Inflammatory macrophage (primary cell): ENCODE measurements around the gene TMEM236.

ENCODE experiments used
- DNase-seq, 2 donors: peaks; one replicate each; pipeline ENCODE4 v3.0.0-alpha.2; 2020 to 2022

Gene TMEM236

DNA sequence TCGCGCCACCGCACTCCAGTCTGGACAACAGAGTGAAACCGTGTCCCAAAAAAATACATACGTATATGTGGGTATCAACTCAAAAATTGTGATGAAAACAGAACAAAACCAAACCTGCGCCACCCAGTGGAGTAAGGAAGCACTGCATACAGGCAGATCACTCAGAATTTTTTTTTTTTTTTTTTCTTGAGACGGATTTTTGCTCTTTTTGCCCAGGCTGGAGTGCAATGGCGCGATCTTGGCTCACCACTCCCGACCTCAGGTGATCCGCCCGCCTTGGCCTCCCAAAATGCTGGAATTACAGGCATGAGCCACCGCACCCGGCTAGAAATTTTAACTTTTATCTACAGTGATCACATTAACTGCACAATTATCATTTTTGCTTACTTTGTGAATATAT is 9.1 kb upstream of the TMEM236 start:
- peak; percentile 66 to 81 for DNase-seq

GRCh38 chr10:17743437-17743836 is 8.6 kb upstream of the TMEM236 start:
- DNase-seq: peak in 1 of 2 donors; percentile 45

DNA sequence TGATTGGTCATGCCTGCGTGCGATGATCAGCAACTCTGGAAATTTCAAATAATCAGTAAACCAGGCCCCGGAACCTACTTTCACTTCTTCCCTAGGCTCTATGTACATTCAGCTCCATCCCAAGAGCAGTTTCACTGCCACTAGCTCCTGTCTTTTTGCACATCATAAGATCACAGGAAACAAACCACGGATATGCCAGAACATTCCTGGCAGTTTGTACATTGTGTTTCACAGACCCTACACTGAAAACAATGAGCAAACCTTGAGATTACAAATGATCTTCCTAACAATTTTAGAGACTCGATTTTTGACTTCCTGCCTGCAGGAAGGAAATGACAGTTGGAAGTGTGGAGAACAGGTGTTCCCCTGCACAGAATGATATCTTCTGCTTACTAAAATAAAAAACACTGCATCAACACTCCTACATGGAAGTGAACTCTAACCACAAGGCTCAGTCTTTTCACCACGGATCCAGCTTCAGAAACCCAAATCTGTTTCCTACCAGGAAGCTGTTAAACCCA is 7.6 kb upstream of the TMEM236 start:
- DNase-seq: peak; percentile 38

DNA sequence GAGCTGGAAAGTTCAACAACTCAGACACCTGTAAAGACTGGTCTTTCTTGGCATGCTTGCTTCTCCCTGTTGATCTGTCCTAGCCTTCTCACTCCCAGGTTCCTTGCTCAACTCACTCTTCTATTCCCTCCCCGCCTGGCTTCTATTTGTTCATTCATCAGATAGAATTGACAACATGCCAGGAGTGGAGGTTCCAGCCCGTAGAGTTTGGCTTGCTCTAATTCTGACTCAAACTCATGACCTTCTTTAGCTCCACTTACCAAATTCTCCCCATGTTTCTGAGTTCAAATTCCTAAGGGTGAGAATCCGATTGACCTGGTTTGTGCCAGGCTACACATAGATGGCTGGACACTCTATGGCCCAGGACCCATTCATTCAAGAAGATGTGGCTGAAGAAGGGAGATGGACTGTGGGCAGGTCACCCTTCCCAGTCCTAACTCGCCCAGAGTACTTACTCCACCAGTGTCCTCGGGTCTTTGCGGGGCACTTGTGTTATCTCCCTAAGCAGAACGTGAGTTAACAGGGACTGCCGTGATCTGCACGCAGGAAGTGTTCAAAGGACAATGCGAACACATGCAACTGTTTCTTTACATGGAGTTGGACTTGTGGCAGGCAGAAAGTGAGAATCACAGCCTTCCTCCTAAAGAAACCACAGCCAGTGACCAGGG is 4.0 kb upstream of the TMEM236 start:
- DNase-seq: no peak

DNA sequence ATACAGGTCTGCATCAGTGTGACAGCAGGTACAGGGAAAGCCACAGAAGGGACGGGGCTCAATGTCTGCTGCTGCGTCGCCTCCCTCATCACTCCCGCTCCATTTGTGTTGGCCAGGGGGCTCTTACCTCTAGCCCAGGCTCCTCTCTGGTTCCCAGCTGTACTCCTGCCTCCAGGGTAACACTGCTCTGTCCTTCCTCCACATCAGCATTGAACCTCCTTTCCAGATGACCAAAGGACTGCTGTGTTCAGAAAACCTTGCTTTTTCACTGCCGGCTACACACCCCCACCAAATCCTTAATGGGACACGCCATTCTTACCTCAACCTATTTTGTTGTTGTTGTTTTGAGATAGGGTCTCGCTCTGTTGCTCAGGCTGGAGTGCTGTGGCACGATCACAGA is 2.1 kb upstream of the TMEM236 start:
- DNase-seq: no peak

DNA sequence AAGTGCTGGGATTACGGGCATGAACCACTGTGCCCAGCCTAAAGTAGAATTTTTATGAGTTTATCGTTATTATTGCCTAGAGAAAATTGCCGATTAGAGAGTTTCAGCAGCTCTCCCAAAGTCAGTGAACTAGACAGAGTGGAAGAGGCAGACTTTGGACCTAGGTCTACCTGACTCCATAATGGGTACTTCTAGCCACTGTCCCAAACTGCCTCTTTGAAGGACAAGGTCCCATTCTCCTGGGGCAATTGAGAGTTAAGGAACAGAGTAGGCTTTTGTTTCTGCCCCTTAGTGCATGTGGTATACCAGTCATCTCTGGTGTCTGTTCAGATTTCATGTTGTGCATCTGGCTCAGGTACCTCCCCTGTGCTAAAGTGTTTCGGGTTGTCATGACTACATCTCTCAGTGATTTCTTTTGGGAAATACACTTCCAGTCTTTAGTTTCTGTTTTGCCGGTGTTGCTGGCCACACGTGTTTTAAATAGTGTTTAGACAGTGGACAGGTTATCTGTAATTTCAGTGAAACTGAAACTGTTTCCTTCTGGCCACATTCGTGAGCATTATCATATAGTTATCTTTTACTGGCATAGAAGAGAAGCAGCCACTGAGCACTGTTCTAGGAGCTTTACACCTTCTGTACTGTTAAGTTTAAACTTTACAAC is 4.7 kb downstream of the TMEM236 start:
- no peak for DNase-seq

DNA sequence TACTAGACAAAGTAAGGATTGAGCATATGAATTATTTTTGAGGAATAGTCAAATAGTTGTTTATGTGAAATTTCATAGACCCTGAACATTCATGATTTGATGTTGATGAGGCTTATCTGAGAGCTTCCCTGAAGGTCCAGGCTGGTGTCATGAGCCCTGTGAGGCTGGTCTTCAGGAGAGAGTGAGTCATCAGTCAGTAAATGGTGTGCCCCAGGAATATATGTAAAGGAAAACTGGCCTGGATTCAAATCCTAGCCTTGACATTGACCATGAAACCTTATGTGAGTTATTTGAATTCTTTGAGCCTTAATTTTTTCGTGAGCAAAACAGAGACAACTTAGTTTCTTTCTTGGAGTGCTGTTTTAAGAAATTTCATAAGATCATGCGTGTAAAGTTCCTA is 6.2 kb downstream of the TMEM236 start:
- no peak for DNase-seq

- no peak for DNase-seq
Observed at GRCh38 chr10:17758896-17759295, 6.9 kb downstream of the TMEM236 start.

- DNase-seq: peak; percentile 47 to 64
Observed at GRCh38 chr10:17764142-17764541, 12.1 kb downstream of the TMEM236 start.

GRCh38 chr10:17765602-17766001 is 13.6 kb downstream of the TMEM236 start:
- no peak for DNase-seq

DNA sequence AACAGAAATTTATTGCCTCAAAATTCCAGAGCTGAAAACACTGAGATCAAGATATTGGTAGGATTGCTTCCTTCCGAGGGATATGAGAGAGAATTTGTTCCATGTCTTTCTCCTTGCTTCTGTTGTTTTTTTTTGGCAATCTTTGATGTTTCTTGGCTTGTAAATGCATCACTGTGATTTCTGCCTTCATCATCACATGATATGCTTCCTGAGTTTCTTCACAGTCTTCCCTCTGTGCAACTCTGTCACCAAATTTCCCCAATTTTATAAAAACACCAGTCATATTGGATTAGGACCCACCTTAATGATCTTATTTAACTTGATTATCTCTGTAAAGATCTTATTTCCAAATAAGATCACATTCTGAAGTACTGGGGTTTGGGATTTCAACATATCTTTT is 14.7 kb downstream of the TMEM236 start:
- peak; percentile 48 to 58 for DNase-seq

DNA sequence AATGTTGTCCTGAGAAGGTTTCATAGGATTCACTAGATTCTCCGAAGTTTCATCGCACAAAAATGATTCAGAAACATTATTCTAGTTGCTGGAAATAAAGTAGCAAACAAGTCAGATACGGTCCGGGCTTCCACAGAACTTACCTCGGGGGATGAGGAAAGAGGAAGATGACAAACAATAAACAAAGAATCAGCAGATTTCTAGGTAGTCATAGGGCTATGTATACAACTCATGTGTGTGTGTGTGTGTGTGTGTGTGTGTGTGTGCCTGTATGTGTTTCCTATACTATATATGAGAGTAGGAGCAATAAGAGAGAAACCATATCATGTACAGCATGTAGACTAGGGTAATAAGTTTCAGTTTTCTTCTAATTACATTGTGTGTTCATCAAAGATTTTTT is 16.5 kb downstream of the TMEM236 start:
- peak; percentile 85 to 87 for DNase-seq

DNA sequence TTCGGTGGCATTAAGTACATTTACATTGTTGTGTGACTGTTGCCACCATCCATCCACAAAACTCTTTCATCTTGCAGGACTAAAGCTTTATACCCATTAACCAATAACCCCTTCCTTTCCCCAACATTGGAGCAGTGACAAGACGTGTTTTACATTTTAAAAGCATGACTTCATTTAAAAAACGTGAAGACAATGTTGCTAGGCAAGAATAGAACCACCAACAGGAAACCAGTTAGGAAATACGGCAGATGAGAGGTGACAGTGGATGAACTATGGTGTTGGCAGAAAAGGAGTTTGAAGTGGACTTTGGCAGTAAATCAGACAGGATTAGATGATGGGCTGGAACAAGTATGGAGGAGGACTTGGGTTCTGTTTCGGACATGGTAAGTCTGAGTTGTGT is 17.0 kb downstream of the TMEM236 start:
- DNase-seq: peak in 1 of 2 donors; percentile 57

DNA sequence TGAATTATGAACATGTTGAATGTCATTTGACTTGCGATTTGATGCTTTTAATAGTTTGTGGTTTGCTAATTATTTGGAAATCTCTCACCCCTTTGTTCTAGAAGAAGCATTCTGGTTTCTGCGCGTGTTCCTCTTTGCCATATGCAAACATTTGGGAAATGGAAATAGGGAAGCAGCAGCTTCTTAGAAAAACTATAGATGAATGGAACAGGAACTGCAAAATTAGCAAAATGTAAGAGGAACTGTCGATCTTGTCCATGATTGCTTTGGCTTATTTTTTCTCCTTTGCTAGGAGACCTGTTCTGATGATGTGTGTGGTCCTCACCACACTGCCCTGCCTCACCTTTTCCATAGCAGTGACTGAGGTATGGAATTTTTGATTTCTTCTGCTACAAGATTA is 19.0 kb downstream of the TMEM236 start:
- peak; percentile 87 to 96 for DNase-seq

- no peak for DNase-seq
Observed at GRCh38 chr10:17779784-17780183, 27.8 kb downstream of the TMEM236 start.

- DNase-seq: no peak
Observed at GRCh38 chr10:17780727-17781126, 28.7 kb downstream of the TMEM236 start.

GRCh38 chr10:17781856-17782255 is 29.9 kb downstream of the TMEM236 start:
- DNase-seq: no peak

- DNase-seq: no peak
Observed at GRCh38 chr10:17782921-17783665, 31.1 kb downstream of the TMEM236 start.

DNA sequence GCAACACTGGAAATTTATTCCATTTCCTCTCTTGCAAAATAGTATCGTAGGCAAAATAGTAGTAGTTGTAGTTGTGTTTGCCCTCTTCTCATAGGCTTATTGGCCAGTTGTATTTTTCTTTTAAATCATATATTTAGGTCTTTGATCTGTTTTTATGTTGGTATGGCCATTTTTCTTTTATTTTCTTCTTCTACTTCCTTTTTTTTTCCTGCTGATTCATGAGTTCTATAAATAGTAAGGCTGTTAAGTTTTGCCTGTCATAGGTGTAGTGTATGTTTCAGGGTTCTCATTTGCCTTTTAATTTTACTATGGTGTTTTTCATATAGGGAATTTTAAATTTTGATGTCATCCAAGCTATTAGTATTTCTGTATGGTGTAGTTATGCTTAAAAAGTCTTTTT is 31.8 kb downstream of the TMEM236 start:
- peak in 1 of 2 donors; percentile 49 for DNase-seq

- DNase-seq: peak; percentile 74 to 75
Observed at GRCh38 chr10:17784688-17785087, 32.7 kb downstream of the TMEM236 start.

DNA sequence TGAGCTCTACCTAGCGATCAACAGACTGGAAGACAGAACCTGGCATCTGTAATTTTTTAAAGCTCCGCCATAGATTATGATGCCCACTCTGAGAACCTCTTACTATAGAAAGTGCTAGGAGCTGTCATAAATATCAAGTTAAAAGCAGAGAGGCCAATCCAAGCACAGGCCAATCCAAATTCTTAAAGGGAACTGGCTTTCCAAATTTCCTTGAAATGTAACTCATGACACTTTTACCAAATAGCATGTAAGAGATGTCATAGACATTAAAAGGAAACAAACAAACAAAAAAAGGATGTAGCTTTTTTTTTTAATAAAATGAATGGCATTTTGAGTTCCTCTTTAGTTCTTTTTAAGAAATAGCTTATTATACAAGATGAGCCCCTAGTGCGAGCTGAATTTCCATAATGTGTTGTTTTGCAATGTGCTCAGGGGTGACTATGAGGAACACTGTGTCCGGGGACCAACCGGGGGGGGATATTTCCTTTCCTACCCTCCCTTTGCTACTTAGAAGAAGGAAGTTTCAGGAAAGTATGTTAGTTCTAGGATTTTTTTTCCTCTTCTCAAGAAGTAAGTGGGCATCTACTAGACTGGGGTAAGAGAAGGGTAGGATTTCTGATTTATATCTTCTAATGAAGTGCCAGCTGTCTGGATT is 33.4 kb downstream of the TMEM236 start:
- peak; percentile 90 to 99 for DNase-seq

- DNase-seq: no peak
Observed at GRCh38 chr10:17787087-17787961, 35.3 kb downstream of the TMEM236 start.
